GM13977 (cell line): ENCODE results near the gene TBR1.

Experiments used
- DNase-seq: peaks from one replicate; pipeline ENCODE4 v3.0.0; 2012; ENCODE audit warnings: low spot score
- in situ Hi-C: fragments of 300-500 bp; cut with MboI; formaldehyde crosslinking; loops from one replicate; pipeline ENCODE4 v1.12.0; 2022; ENCODE audit warnings: low sequenced_read_pairs, low pct_unique_long_range_greater_than_20kb, mixed read lengths, inconsistent platforms; ENCODE audit not compliant: unreplicated experiment
- TF ChIP-seq, protein P1 (sequence below): IDR thresholded peaks from 2 replicates; pipeline ENCODE4 v1.5.1; 2012; ENCODE audit warnings: mild to moderate bottlenecking, control low read depth; ENCODE audit not compliant: insufficient read depth; ENCODE audit errors: extremely low read depth, missing control alignments

The TBR1 gene

DNA sequence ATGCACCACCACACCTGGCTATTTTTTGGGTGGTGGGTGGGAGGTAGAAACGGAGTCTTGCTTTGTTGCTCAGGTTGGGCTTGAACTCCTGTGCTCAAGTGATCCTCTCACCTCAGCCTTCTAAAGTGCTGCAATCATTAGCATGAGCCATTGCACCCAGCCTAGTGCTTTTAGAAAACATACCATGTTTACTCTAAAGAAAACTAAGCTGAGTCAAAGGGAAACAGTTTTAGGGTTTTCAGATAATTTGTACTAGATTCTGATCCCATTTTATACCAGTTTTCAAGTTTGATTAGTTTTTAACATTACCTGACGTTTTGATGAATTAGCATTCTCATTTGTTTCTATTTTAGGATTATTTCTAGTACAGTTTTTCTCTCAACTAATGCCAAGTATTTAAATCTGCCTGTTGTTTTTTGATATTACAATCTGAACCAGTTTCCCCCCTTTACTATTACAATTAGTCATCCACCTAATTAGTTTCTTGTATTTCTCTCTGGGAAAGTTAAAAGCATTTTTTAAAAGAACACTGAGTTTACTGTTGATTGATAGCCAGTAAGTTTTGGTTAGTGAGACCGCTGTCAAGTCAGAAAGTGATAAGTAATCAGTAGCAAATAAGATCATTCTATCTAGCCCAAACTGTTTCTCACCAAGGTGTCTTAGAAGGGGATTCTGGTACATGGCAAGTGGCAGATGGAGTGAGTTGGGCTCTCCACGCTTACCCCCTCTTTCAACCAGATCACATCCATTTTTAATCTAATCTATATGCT, 24.2 kb upstream of the TBR1 start:
- DNase-seq, result no peak
- in situ Hi-C loops, result no loop called here
- TF ChIP-seq, protein P1, sequence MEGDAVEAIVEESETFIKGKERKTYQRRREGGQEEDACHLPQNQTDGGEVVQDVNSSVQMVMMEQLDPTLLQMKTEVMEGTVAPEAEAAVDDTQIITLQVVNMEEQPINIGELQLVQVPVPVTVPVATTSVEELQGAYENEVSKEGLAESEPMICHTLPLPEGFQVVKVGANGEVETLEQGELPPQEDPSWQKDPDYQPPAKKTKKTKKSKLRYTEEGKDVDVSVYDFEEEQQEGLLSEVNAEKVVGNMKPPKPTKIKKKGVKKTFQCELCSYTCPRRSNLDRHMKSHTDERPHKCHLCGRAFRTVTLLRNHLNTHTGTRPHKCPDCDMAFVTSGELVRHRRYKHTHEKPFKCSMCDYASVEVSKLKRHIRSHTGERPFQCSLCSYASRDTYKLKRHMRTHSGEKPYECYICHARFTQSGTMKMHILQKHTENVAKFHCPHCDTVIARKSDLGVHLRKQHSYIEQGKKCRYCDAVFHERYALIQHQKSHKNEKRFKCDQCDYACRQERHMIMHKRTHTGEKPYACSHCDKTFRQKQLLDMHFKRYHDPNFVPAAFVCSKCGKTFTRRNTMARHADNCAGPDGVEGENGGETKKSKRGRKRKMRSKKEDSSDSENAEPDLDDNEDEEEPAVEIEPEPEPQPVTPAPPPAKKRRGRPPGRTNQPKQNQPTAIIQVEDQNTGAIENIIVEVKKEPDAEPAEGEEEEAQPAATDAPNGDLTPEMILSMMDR, result no peak

DNA sequence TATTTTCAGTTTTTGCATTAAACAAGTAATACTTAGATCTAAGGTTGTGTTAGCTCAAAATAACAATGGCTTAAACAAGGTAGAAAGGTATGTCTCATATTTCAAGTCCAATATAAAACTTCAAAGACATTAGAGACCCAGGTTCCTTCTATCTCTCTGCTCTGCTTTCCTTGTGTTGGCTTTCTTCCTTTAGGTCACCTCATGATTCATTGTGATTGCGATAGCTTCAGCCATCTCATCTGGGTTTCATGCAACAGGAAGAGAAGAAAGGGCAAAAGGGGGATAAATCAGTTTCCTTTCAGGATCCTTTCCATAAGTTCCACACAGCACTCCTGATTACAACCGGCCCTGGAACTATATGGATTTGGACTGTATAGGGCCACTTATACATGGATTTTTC, 16.0 kb upstream of the TBR1 start:
- no peak for DNase-seq
- TF ChIP-seq, protein P1, result no peak
- in situ Hi-C loops, result no loop called here

DNA sequence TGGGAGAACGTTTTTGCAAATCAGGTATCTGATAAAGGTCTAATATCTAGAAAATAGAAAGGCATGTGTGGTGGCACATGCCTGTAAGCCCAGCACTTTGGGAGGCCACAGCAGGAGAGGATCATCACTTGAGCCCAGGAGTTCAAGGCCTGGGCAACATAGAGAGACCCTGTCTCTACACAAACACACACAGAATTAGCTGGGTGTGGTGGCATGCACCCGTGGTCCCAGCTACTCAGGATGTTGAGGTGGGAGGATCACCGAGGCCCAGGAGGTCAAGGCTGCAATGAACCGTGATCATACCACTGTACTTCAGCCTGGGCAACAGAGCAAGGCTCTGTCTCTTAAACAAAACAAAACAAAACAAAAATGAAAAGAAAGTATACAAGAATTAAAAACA, 13.8 kb upstream of the TBR1 start:
- in situ Hi-C loops, result no loop called here
- TF ChIP-seq, protein P1, result no peak
- DNase-seq, result no peak

DNA sequence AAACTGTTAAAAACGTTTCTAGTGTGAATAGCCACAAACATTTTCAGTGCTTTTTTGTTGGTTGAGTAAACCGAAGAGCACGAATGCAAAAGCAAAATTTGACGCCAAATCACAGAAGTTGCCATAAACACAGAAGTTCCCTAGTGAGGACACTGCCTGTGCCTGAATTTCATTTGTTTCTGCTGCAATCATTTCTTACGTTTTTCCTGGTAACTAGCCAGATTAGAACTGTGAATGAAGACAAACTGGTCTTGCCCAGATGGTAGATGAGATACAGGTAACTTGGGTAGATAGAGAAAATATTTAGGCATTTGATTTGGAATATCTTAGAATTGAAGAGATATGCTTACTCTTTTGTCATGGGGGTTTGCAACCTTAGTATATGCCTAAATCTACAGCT, 9.8 kb upstream of the TBR1 start:
- DNase-seq, result no peak
- TF ChIP-seq, protein P1, result no peak
- in situ Hi-C loops, result no loop called here

DNA sequence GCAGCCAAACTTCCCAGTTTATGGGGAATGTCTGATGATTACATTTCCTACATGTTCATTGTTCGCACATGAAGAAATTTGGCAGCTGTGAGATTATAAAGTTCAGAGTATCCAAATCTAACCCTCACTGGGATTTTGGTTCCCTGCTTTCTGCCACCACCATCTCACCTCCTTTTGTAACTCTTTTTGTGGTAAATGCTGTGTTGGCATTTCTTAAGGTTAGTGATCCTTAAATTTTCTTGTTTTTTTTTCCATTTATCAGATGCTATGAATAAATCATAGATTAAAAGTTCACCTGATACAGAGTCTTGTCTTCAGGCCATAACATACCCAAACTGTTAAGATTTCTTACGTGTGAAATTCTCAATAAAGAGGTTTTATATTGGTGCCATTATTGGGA, 8.5 kb upstream of the TBR1 start:
- no peak for DNase-seq
- TF ChIP-seq, protein P1, result no peak
- in situ Hi-C loops, result no loop called here

DNA sequence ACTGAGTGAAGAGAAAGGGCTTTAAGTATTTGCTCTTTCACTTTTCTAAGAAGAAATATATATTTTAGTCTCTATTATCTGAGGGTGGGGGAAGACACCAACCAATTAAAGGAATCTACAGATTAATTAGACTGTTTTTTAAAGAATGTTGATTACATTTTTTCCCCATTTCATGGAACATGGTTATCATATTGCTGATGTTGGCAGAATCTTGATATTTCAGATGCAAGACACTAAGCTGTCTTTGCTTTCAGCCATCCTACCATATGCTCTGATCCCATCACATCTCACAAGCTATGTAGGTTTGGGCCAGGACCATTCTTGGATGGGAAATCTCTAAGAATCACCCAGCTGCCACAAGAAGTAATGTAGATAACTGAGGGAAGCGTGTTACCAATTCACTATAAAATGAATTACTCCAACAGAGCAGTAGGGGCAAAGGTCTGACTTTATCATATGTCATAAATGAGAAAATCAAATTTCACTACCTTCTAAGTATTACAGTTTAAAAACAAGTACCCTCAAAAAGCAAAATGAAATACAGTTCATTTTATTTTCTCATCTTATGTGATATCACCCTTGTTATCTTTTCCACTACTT, 6.7 kb upstream of the TBR1 start:
- in situ Hi-C loops, result no loop called here
- no peak for DNase-seq
- TF ChIP-seq, protein P1, result no peak

DNA sequence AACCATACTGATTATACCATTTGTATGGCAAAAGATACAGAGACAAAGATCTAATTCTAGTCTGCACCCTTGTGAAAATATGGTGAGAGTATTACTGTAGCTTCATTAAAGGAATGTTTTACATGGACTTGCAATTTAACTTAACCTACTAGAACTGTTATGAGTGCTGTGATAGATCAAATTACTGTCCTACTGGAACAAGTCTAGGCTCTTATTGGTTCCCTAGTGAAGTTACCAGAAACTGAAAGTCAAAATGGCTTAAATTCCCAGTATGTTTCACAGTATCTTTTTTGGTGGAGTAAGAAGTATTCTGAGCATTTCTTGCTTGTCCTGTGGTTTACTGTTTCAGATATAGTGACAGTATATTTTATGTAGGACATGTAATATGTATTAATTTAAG, 3.8 kb upstream of the TBR1 start:
- in situ Hi-C loops, result no loop called here
- TF ChIP-seq, protein P1, result no peak
- no peak for DNase-seq
